HG03280 (cell line): ENCODE results near the gene KDM4B.
"Not testable (repeated sequence)": the region's sequence is repeated elsewhere in the genome, so short reads cannot be mapped to it uniquely, and the experiment has no call there.

ENCODE experiments used
- ATAC-seq: cut with Tn5 transposase; IDR thresholded peaks from one replicate; pipeline ENCODE4 v1.9.1; 2021; ENCODE audit warnings: mild to moderate bottlenecking, moderate library complexity; ENCODE audit not compliant: unreplicated experiment

KDM4B gene

GRCh38 chr19:5193192-5193591 lies 224.3 kb downstream of the KDM4B start:
- no peak for ATAC-seq

GRCh38 chr19:5194641-5195040 lies 225.7 kb downstream of the KDM4B start:
- no peak for ATAC-seq

GRCh38 chr19:5195587-5195986 lies 226.7 kb downstream of the KDM4B start:
- not testable (repeated sequence) for ATAC-seq

GRCh38 chr19:5196832-5197231 lies 227.9 kb downstream of the KDM4B start:
- no peak for ATAC-seq

- ATAC-seq, result no peak
Observed at GRCh38 chr19:5200844-5201243, 231.9 kb downstream of the KDM4B start.

GRCh38 chr19:5202553-5202952 lies 233.6 kb downstream of the KDM4B start:
- ATAC-seq, result no peak
